HEK293 (cell line): ENCODE data around the gene WRNIP1.

Experiments used
- CTCF ChIA-PET: fragments of 350-600 bp; formaldehyde crosslinking; extraction: SDS; loops from one replicate; lab custom pipeline; 2021; ENCODE audit warnings: antibody characterized with exemption; lab: Yijun Ruan, JAX
- POLR2A ChIA-PET: fragments of 300-600 bp; formaldehyde crosslinking; extraction: SDS; loops from one replicate; lab custom pipeline; 2020; ENCODE audit warnings: antibody characterized with exemption, inconsistent platforms; lab: Yijun Ruan, JAX
- H3K27ac ChIP-seq: fragments of 200-500 bp; sonication (Bioruptor generic); 2 replicates; pipeline ENCODE4 v1.5.1; 2014; ENCODE audit warnings: low read depth, low read length, control low read depth, inconsistent platforms; ENCODE audit errors: extremely low read depth
- H3K36me3 ChIP-seq, 2 experiments: fragments of 200-500 bp in 1 of 2; sonication (Bioruptor generic) in 1 of 2; 1 replicate in 1 of 2; 2 replicates in 1 of 2; pipeline ENCODE4 v1.5.1; 2014 to 2017; ENCODE audit warnings: inconsistent platforms in 2 of 2, low read length in 2 of 2; ENCODE audit not compliant: control insufficient read depth in 2 of 2, insufficient read depth in 1 of 2
- H3K4me1 ChIP-seq: fragments of 200-500 bp; sonication (Bioruptor generic); 2 replicates; pipeline ENCODE4 v1.5.1; 2014; ENCODE audit warnings: mild to moderate bottlenecking, low read length, inconsistent platforms; ENCODE audit not compliant: control insufficient read depth, insufficient read depth
- H3K4me3 ChIP-seq: 2 replicates; pipeline ENCODE4 v1.5.1; 2011; ENCODE audit warnings: low read depth, mild to moderate bottlenecking, control low read depth, low read length, moderate library complexity
- H3K9me3 ChIP-seq: fragments of 200-500 bp; sonication (Bioruptor generic); 2 replicates; pipeline ENCODE4 v1.5.1; 2014; ENCODE audit warnings: low read depth, low read length, inconsistent platforms; ENCODE audit not compliant: control insufficient read depth, insufficient read depth
- HOXA7 ChIP-seq: sonication (generic); formaldehyde crosslinking; IDR thresholded peaks from 2 replicates; pipeline ENCODE4 v1.8.1; 2022; ENCODE audit warnings: missing genetic modification reagents, borderline replicate concordance
- SCRT2 ChIP-seq: fragments of 450-650 bp; formaldehyde crosslinking; IDR thresholded peaks from 2 replicates; pipeline ENCODE4 v1.5.1; 2016; ENCODE audit warnings: missing biosample characterization, missing genetic modification characterization
- ZNF121 ChIP-seq: fragments of 450-650 bp; formaldehyde crosslinking; IDR thresholded peaks from 2 replicates; pipeline ENCODE4 v1.5.1; 2016; ENCODE audit warnings: missing biosample characterization, missing genetic modification characterization
- ZNF132 ChIP-seq: fragments of 450-650 bp; formaldehyde crosslinking; IDR thresholded peaks from 2 replicates; pipeline ENCODE4 v1.5.1; 2017; ENCODE audit warnings: missing biosample characterization, missing genetic modification characterization, borderline replicate concordance
- ZNF2 ChIP-seq: fragments of 450-650 bp; formaldehyde crosslinking; IDR thresholded peaks from 2 replicates; pipeline ENCODE4 v1.5.1; 2016; ENCODE audit warnings: missing biosample characterization, missing genetic modification characterization
- ZNF571 ChIP-seq: fragments of 450-650 bp; formaldehyde crosslinking; IDR thresholded peaks from 2 replicates; pipeline ENCODE4 v1.5.0; 2017; ENCODE audit warnings: missing biosample characterization, missing genetic modification characterization
- ZNF600 ChIP-seq: fragments of 450-650 bp; formaldehyde crosslinking; IDR thresholded peaks from 2 replicates; pipeline ENCODE4 v1.5.1; 2016; ENCODE audit warnings: missing biosample characterization, missing genetic modification characterization
- ZNF621 ChIP-seq: fragments of 450-650 bp; formaldehyde crosslinking; IDR thresholded peaks from 2 replicates; pipeline ENCODE4 v1.5.1; 2017; ENCODE audit warnings: missing biosample characterization, missing genetic modification characterization
- ZNF624 ChIP-seq: fragments of 450-650 bp; formaldehyde crosslinking; IDR thresholded peaks from 2 replicates; pipeline ENCODE4 v1.5.1; 2017; ENCODE audit warnings: missing biosample characterization, missing genetic modification characterization
- TF ChIP-seq, protein P1 (sequence below): fragments of 450-650 bp; formaldehyde crosslinking; IDR thresholded peaks from 2 replicates; pipeline ENCODE4 v1.5.1; 2016; ENCODE audit warnings: missing biosample characterization, missing genetic modification characterization
- TF ChIP-seq, protein P2 (sequence below): fragments of 450-650 bp; formaldehyde crosslinking; IDR thresholded peaks from 2 replicates; pipeline ENCODE4 v1.5.1; 2016; ENCODE audit warnings: missing biosample characterization, missing genetic modification characterization

The WRNIP1 gene

DNA sequence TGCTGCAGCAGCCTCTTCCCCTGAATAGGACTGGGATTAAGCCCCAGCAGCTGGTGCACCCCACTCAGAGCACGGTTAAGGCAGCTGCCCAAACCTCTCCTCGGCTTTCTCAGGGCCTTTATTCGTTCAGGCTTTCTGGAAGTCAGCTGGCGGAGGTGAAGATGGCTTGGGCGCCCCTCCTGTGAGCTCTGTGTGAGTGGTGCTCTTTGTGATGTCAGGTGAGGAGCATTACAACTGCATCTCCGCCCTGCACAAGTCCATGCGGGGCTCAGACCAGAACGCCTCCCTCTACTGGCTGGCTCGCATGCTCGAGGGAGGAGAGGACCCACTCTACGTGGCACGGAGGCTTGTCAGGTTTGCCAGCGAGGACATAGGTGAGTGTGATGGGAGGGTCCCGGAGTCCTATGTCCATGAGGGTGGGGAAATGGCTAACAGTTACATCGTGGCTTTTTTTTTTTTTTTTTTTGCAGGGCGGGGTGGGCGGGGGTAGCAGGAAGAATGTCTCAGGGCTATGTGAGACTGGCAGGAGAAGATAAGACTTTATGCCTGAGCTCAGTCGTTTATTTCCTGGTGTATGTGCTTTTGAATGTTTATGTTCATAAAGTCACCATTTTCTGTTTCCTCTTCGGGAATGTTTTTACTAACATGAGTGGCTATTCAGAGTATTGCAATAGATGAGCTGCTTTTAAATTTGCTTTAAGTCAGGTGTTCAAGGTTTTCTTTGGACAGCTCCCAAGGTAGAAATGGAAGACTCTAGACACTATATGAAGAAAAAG lies 18.2 kb downstream of the WRNIP1 start:
- H3K4me3 ChIP-seq = no peak overlapping the region
- H3K27ac ChIP-seq = no peak overlapping the region
- CTCF ChIA-PET = interaction anchor here (0.7 to 2.9 kb wide), 8 partner anchors 8 to 1186 kb away, joined by 3 to 18 read pairs (median 5); no protein-coding TSS in a partner anchor
- POLR2A ChIA-PET = interaction anchor here (0.5 to 2.1 kb wide), 3 partner anchors 11 to 568 kb away, joined by 4 to 5 read pairs (median 5); partner anchors contain the start of gene WRNIP1
- TF ChIP-seq ZNF624 (tag by site-specific recombination) = no peak
- TF ChIP-seq, protein P1, sequence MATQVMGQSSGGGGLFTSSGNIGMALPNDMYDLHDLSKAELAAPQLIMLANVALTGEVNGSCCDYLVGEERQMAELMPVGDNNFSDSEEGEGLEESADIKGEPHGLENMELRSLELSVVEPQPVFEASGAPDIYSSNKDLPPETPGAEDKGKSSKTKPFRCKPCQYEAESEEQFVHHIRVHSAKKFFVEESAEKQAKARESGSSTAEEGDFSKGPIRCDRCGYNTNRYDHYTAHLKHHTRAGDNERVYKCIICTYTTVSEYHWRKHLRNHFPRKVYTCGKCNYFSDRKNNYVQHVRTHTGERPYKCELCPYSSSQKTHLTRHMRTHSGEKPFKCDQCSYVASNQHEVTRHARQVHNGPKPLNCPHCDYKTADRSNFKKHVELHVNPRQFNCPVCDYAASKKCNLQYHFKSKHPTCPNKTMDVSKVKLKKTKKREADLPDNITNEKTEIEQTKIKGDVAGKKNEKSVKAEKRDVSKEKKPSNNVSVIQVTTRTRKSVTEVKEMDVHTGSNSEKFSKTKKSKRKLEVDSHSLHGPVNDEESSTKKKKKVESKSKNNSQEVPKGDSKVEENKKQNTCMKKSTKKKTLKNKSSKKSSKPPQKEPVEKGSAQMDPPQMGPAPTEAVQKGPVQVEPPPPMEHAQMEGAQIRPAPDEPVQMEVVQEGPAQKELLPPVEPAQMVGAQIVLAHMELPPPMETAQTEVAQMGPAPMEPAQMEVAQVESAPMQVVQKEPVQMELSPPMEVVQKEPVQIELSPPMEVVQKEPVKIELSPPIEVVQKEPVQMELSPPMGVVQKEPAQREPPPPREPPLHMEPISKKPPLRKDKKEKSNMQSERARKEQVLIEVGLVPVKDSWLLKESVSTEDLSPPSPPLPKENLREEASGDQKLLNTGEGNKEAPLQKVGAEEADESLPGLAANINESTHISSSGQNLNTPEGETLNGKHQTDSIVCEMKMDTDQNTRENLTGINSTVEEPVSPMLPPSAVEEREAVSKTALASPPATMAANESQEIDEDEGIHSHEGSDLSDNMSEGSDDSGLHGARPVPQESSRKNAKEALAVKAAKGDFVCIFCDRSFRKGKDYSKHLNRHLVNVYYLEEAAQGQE (tag by site-specific recombination) = peak; percentile 71
- TF ChIP-seq SCRT2 (tag by site-specific recombination) = peak; percentile 63; the same call in 1 of the 2 replicates
- no peak for TF ChIP-seq ZNF621 (tag by site-specific recombination)
- TF ChIP-seq ZNF600 (tag by site-specific recombination) = 0 out of 2 replicates have a peak, but pooled peaks have one; percentile 11
- TF ChIP-seq, all 188 proteins: peak for 3
- peaks cover 0 to 83% of the 10 kb centered on the region in 2 experiments; a peak in 2 of 3 replicates for H3K36me3 ChIP-seq
- H3K9me3 ChIP-seq = no peaks in the 10 kb centered on the region
- 0 out of 2 replicates have a peak, but pooled peaks cover 2% of the 10 kb centered on the region for H3K4me1 ChIP-seq

DNA sequence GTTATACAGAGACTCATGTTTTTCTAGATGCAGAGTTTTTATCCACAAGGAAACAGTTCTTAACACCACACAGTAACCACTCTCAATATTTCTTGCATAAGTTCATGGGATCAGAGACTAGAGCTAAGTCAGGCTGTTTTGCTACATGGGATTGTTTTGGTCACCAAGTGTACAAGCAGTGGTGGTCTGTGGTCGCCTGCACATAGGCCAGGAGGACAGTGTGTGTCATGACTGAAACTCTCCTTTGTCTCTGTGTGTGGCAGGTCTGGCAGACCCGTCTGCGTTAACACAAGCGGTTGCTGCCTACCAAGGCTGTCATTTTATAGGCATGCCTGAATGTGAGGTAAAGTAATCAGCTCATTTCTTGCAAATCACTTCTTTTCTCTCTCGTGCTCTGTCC lies 18.9 kb downstream of the WRNIP1 start:
- 0 out of 2 replicates have a peak, but pooled peaks have one; percentile 43 for TF ChIP-seq ZNF2 (tag by site-specific recombination)
- TF ChIP-seq HOXA7 (CRISPR knock-in tag) = no peak
- Histone ChIP-seq H3K4me1 (0 out of 2 replicates have a peak, but pooled peaks cover 2% of the 10 kb centered on the region), H3K4me3 (no peak overlapping the region), H3K27ac (no peak overlapping the region), H3K9me3 (no peaks in the 10 kb centered on the region), H3K36me3 (peaks cover 0 to 76% of the 10 kb centered on the region in 2 experiments; a peak in 2 of 3 replicates)
- CTCF ChIA-PET = interaction anchor here (0.9 to 2.9 kb wide), 3 partner anchors 12 to 203 kb away, joined by 3 to 18 read pairs (median 9); no protein-coding TSS in a partner anchor
- POLR2A ChIA-PET = interaction anchor here (0.5 to 2.1 kb wide), 3 partner anchors 12 to 567 kb away, joined by 4 to 5 read pairs (median 5); partner anchors contain the start of gene WRNIP1

DNA sequence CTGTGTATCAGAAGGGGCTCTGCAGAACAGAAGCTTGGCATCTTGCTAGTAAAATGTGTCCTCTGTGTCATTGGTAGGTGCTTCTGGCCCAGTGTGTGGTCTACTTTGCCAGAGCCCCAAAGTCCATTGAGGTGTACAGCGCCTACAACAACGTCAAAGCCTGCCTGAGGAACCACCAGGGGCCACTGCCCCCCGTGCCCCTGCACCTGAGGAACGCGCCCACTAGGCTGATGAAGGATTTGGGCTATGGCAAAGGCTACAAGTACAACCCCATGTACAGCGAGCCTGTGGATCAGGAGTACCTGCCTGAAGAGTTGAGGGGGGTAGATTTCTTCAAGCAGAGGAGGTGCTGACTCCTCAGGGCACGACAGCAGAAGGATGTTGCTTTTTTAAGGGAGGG lies 19.7 kb downstream of the WRNIP1 start:
- H3K4me1 ChIP-seq = 0 out of 2 replicates have a peak, but pooled peaks cover 2% of the 10 kb centered on the region
- TF ChIP-seq, protein P2, sequence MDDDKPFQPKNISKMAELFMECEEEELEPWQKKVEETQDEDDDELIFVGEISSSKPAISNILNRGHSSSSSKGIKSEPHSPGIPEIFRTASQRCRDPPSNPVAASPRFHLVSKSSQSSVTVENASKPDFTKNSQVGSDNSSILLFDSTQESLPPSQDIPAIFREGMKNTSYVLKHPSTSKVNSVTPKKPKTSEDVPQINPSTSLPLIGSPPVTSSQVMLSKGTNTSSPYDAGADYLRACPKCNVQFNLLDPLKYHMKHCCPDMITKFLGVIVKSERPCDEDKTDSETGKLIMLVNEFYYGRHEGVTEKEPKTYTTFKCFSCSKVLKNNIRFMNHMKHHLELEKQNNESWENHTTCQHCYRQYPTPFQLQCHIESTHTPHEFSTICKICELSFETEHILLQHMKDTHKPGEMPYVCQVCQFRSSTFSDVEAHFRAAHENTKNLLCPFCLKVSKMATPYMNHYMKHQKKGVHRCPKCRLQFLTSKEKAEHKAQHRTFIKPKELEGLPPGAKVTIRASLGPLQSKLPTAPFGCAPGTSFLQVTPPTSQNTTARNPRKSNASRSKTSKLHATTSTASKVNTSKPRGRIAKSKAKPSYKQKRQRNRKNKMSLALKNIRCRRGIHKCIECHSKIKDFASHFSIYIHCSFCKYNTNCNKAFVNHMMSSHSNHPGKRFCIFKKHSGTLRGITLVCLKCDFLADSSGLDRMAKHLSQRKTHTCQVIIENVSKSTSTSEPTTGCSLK (tag by site-specific recombination) = no peak
- TF ChIP-seq ZNF121 (tag by site-specific recombination) (no peak), ZNF571 (tag by site-specific recombination) (no peak), ZNF132 (tag by site-specific recombination) (no peak)
- TF ChIP-seq, all 188 proteins: peak for 0
- ChIA-PET POLR2A (no interaction called here), CTCF (no interaction called here)
- Histone ChIP-seq H3K36me3 (peaks cover 0 to 68% of the 10 kb centered on the region in 2 experiments; a peak in 2 of 3 replicates), H3K9me3 (no peaks in the 10 kb centered on the region), H3K27ac (no peak overlapping the region), H3K4me3 (no peak overlapping the region)
